GM12873 (cell line): ENCODE measurements around the gene ARSB.

Source experiments
- TF ChIP-seq, protein P1 (sequence below): IDR thresholded peaks from 2 replicates; pipeline ENCODE4 v1.5.1; 2012; ENCODE audit warnings: low read depth, mild to moderate bottlenecking, moderate library complexity, low read length, control low read depth; ENCODE audit not compliant: insufficient read depth; ENCODE audit errors: missing control alignments

Gene ARSB

DNA sequence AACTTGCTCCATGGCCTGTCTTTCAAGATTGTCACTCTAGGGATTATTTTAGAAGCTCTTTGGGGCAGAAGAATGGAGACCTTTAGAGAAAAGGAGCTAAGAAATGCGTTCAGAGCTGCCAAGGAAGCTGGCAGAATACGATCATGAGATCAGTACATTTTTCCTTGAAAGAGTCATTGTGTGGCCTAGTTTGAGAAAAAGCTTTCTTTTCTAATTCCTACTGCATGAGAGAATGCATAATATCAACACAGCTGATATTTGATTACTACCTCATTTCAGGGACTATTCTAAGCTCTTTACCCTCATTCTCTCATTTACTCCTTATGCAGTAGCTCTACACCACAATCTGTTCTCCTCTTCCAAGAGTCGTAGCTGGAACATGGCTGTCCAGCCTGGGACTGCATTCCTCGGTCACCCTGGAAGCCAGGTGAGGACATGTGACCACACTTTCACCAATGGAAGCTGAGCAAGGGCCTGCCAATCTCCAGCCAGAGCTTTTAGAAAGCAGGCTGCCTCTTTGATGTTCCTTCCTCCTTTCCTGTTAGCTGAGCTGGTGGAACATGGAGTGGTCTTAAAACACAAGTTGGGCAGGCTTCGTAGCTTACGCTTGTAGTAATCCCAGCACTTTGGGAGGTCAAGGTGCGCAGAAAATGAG lies 237.3 kb downstream of the ARSB start:
- TF ChIP-seq, protein P1, sequence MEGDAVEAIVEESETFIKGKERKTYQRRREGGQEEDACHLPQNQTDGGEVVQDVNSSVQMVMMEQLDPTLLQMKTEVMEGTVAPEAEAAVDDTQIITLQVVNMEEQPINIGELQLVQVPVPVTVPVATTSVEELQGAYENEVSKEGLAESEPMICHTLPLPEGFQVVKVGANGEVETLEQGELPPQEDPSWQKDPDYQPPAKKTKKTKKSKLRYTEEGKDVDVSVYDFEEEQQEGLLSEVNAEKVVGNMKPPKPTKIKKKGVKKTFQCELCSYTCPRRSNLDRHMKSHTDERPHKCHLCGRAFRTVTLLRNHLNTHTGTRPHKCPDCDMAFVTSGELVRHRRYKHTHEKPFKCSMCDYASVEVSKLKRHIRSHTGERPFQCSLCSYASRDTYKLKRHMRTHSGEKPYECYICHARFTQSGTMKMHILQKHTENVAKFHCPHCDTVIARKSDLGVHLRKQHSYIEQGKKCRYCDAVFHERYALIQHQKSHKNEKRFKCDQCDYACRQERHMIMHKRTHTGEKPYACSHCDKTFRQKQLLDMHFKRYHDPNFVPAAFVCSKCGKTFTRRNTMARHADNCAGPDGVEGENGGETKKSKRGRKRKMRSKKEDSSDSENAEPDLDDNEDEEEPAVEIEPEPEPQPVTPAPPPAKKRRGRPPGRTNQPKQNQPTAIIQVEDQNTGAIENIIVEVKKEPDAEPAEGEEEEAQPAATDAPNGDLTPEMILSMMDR = no peak

DNA sequence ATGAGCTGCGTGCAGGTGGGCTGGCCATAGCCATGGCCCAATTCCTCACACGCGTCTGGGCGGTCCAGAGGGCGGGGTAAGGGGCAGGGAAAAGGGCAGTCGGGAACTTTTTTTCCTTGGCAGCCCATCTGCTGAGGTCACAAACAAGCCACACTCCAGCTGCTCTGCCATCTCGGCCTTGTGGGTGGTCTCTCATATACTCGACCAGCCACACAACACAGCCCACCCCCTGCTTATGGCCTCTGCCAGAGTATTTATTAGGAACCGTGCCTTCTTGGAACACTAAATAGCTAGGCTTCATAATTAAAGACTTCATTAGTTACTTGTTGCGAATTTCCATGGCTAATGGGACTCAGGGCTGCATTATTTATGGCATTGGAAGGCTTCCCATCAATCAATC lies 238.1 kb downstream of the ARSB start:
- TF ChIP-seq, protein P1 = no peak

- TF ChIP-seq, protein P1 = no peak
Measured at GRCh38 chr5:78746021-78746770, 238.9 kb downstream of the ARSB start.

- TF ChIP-seq, protein P1 = no peak
Measured at GRCh38 chr5:78744951-78745534, 240.1 kb downstream of the ARSB start.

GRCh38 chr5:78741019-78741418 lies 244.1 kb downstream of the ARSB start:
- TF ChIP-seq, protein P1 = no peak

DNA sequence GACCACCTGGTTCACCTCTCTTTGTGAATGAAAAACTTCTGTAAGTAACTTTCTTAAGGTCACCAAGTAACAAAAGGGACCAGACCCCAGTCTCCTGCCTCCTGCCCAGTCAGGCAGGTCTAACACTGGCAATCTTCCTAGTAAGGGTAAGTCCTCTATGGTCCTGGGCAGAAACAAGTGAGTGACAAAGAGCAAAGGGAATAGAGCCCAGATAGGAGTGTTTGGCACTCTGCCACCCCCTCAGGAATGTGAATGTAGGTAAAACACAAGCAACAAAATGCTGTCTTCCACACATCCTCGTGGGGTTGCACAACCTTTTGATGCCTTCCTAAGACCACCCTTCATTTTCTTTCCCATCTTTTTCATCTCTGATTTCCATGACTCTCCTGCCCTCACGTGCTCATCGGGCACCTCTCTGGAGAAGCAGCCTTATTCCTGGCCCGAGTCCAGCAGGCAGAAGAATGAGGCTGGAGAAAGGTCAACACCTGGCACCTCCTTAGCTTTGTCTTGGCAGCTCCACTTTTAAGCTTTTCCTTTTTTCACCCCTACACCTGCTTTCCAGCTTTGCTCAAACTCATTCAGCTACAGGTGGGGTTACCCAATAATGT lies 246.3 kb downstream of the ARSB start:
- TF ChIP-seq, protein P1 = no peak

DNA sequence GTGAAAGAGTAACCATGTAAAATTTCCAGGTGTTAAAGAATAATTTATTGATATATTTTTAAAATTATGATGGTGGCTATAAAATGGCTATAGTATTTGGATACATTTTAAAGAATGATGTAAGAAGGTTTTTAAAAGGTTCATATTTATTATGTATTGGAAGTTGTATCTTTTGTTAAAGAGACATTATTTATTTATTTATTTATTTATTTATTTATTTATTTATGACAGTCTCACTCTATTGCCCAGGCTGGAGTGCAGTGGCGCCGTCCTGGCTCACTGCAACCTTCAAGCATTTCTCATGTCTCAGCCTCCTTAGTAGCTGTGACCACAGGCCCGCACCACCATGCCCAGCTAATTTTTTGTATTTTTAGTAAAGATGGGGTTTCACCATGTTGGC lies 247.0 kb downstream of the ARSB start:
- TF ChIP-seq, protein P1 = no peak
